Activated naive CD4-positive, alpha-beta T cell treated with anti-CD3 and anti-CD28 coated beads, Interleukin-2, amount 50 U/mL, for 16 hours (primary cell): Measurements from ENCODE around the gene PLEKHG2.

ENCODE experiments used
- DNase-seq: peaks from one replicate; pipeline ENCODE4 v3.0.0-alpha.2; 2020

The PLEKHG2 gene

DNA sequence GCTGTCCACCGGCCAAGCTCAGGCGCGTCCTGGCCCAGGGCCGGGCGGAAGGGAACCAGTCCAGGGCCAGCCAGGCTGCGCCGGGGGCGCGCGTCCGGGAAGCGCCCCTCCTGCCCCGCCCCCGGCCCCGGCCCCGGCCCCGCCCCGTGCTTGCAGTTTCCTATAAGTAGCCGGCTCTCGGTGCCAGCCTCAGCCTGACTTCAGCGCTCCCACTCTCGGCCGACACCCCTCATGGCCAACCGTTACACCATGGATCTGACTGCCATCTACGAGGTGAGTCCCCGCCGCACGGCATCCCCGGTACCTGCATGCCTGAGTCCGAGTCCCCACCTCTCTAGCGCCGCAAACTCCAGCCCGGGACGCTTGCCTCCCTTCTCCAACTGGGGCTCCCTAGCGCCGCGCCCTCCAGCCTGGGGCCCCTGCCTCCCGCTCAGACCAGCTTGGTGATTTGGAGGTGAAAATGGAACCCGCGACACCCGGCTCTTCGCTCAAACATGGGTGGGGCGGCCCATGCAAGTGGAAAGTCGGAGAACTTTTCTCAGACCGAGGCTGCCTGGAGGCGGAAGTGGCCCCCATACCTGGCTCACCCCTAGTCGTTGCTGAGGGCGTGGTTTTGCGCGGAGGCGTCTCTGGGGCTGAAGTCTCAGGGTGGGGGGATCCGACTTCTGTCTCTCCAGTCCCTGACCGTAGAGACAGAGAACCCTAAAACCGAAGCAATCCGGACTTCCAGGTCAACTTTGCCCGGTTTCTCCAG is 5.6 kb upstream of the PLEKHG2 start, which contains the start of gene ZFP36:
ZFP36 (plus strand) TSS at position 192 of the 754 bp plus-strand sequence; CDS start at position 250, 58 bp downstream.
- DNase-seq: peak; percentile 80

DNA sequence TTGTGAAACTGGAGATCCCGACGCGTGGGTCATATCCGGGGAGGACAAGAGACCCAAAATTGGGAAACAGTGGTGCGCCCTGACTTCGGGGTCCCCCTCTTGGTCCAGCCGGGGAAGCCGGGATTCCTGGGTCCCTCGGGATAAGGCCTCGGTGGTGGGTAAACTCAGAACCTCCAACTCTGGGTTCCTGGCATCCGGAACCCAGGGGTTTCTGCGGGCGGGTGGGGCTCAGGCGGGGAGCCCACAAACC is 5.1 kb upstream of the PLEKHG2 start:
- no peak for DNase-seq

DNA sequence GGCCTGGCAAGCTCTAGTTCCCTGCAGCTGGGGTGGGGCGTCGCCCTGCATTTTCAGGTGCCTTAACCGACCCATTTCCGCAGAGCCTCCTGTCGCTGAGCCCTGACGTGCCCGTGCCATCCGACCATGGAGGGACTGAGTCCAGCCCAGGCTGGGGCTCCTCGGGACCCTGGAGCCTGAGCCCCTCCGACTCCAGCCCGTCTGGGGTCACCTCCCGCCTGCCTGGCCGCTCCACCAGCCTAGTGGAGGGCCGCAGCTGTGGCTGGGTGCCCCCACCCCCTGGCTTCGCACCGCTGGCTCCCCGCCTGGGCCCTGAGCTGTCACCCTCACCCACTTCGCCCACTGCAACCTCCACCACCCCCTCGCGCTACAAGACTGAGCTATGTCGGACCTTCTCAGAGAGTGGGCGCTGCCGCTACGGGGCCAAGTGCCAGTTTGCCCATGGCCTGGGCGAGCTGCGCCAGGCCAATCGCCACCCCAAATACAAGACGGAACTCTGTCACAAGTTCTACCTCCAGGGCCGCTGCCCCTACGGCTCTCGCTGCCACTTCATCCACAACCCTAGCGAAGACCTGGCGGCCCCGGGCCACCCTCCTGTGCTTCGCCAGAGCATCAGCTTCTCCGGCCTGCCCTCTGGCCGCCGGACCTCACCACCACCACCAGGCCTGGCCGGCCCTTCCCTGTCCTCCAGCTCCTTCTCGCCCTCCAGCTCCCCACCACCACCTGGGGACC is 4.6 kb upstream of the PLEKHG2 start:
- peak; percentile 60 for DNase-seq

DNA sequence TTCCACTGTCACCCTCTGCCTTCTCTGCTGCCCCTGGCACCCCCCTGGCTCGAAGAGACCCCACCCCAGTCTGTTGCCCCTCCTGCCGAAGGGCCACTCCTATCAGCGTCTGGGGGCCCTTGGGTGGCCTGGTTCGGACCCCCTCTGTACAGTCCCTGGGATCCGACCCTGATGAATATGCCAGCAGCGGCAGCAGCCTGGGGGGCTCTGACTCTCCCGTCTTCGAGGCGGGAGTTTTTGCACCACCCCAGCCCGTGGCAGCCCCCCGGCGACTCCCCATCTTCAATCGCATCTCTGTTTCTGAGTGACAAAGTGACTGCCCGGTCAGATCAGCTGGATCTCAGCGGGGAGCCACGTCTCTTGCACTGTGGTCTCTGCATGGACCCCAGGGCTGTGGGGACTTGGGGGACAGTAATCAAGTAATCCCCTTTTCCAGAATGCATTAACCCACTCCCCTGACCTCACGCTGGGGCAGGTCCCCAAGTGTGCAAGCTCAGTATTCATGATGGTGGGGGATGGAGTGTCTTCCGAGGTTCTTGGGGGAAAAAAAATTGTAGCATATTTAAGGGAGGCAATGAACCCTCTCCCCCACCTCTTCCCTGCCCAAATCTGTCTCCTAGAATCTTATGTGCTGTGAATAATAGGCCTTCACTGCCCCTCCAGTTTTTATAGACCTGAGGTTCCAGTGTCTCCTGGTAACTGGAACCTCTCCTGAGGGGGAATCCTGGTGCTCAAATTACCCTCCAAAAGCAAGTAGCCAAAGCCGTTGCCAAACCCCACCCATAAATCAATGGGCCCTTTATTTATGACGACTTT is 3.9 kb upstream of the PLEKHG2 start:
- no peak for DNase-seq

DNA sequence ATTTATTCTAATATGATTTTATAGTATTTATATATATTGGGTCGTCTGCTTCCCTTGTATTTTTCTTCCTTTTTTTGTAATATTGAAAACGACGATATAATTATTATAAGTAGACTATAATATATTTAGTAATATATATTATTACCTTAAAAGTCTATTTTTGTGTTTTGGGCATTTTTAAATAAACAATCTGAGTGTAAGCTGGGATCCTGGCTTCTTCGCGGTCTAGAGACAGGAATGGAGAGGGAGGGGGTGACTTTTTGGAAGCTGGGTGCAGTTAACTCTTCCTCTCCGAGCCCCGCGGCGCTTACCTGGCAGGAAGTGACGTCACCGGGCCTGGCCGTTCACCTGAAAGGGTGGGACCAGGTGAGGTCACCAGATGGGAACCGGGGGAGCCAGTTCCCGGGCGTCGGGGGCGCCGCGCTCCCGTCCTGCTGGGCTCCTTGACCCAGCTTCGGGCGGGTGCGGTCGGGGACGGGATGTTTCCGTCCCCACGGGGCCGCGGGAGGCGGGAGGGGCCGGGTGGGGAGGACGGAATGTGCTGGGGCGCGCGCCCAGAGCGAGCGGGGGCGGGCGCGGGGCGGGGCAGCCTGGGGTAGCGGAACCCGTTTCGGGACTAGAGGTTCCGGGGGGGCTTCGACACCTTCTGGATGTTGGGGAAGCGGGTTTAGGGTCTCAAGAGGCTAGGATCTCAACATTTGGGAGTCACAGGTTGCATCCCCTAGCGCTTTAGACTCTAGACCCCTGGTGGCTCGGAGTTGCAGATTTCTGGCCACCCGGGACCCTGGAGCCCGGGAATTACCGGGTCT is 3.1 kb upstream of the PLEKHG2 start:
- peak; percentile 76 for DNase-seq

DNA sequence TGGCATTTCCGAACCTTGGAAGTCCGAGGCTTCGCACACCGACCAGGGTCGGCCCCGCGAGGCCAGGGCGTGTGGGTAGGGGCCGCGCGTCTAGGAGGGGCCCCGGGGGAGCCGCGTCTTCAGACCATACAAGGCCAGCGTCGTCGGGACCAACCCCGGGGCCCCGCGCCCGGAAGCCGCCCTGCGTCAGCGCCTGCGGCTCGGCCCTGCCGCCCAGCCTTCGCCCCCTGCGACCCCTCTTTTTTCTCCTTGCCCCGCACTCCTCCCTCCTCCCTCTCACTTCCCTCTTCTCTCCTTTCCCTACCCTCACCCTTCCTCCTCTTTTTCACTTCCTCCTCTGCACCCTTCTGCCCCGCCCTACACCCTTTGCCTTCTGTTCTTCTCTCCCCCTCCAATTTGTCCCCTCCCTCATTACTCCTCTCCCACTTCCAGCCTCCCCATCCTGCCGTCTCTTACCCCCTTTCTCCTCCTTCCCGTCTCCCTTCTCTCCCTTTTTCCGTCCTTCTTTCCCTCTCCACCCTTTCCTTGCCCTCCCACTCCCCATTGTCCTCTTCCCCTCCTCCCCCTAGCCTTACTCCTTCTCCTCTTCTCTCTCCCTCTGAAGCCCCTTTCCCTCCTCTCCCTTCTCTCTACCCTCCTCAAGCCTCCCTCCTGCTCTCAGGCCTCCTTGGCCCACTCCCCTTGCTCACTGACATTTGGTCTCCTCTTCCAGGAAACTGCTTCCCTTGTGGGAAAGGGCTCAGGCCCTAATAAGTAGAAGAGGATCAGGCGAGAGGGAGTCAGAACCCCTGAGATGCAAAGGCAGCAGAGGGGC is 2.2 kb upstream of the PLEKHG2 start:
- peak; percentile 60 for DNase-seq

DNA sequence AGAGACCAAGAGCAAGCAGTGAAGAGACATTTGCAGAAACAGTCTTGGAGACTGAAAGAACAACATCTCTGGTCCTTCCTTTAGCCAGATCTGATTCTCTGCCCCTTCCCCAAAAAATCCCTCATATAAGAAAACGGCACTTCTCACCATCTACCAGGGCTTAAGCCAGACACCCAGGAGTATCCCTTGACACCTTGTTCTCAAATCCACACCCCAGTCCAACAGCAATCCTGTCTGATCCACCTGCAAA is 1.7 kb upstream of the PLEKHG2 start:
- DNase-seq: no peak

DNA sequence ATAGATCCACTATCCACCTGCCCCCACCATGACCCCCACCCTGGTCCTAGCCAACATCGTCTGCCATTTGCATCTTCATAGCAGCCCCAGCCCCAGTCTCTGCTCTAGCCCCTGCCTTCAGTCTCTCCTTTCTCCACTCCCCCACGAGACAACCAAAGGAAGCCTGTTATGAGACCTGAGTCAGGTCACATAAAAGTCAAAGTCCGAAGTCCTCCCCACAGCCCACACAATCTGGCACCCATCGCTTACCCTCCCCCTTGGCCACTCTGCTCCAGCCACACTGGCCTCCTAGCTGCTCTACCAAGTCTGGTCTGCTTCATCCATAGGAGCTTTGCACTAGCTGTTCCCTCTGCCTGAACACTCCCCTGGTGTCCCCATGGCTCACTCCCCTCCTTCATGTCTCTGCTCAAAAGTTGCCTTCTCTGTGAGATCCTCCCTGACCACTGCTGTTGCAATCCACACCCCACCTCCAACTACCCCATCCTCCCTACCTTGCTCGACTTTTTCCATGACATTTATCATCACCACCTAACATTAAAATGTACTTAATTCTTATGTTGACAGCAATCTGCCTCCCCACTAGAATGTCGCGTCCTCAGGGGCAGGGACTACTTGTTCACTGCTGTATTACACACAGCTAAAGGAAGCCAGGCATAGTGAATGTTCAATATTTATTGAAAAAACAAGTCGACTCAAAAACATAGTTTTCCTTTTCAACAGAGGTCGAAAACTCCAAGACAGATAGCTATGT is 1.2 kb upstream of the PLEKHG2 start:
- no peak for DNase-seq

DNA sequence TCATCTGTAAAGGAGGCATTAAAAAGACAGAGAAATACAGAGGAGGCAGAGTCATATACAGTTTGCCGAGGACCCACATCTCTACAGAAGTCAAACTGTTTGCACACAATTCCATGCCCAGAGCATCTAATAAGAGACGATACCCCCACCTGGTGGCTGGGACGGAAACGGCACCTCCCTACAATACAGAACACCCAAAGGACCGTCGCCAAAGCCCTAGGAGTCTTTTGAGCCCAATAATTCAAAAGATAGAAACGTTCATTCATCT is 703 bp upstream of the PLEKHG2 start:
- peak; percentile 91 for DNase-seq

DNA sequence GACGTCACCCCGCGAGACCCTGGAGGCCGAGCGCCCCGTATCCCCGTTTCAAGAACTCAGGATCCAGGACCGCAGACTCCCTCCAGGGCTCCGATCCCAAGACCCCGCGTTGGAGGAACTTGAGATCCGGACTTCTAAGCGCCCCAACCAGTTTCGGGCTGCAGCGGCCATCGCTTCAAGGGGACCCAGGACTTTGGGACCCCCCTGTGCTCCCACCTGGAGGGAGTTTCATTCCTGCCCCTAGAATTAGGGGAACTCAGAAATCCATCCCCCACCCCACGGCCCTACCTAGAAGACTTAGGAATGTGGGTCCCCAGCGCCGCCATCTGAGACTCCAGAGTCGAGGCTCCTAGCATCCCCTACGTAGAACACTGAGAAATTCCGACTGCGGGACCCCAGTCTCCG is 400 bp downstream of the PLEKHG2 start:
- no peak for DNase-seq

DNA sequence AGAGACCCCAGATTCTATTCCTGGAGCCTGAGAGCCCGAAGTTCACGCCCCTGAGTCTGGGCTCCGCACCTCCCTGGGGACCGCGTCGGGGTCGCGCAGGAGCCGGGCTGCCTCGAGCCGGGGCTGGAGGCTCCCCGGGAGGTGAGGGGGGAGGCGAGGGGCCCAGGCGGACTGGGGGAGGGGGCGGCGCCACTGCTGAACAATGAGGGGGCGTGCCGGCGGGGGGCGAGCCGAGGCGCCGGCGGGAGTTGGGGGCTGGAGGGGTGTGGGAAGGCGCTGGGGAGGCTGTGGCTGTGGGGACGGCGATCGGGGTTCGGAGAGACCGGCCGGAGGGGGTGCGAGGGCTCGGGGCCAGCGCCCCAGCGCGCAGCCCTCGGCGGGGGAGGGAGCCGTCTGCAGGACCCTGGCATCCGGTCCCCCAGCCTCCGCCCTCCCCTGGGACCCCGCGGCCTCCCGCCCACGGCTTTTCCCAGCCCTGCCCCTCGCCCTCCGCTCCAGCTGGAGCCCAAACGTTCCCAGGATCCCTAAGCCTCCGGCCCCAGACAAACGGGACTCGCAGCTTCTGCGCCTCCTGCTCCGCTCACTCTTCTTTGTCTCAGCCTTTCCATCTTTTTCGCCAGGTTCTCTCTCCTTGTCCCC is 922 bp downstream of the PLEKHG2 start:
- no peak for DNase-seq

DNA sequence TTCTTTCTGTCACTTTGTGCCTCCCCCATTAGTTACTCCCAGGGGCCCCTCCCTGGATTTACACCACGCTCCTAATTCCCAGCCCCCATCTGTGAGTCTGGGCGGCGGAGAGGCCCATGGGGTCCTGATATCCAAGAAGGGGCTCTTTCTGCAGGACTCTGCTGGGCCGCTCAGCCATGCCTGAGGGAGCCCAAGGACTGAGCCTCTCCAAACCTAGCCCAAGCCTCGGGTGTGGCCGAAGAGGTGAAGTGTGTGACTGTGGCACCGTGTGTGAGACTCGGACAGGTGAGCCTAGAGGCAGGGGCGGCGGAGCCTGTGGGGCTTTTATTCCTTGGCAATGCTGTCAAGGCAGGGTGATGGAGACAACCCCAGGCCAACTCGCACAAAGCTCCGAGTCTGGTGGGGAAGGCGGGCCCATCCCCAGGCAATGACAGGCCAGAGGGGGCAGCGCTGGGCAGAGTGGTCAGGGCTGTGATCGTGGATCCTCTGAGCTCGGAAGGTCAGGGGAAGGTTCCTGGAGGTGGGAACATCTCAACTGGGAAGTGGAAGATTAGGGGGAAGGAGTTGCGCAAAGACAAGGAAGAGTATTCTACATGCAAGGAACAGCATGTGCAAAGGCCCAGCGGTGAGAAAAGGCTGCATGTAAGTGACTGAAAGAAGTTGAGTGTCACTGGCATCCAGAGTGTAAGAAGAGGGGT is 1.6 kb downstream of the PLEKHG2 start:
- no peak for DNase-seq

DNA sequence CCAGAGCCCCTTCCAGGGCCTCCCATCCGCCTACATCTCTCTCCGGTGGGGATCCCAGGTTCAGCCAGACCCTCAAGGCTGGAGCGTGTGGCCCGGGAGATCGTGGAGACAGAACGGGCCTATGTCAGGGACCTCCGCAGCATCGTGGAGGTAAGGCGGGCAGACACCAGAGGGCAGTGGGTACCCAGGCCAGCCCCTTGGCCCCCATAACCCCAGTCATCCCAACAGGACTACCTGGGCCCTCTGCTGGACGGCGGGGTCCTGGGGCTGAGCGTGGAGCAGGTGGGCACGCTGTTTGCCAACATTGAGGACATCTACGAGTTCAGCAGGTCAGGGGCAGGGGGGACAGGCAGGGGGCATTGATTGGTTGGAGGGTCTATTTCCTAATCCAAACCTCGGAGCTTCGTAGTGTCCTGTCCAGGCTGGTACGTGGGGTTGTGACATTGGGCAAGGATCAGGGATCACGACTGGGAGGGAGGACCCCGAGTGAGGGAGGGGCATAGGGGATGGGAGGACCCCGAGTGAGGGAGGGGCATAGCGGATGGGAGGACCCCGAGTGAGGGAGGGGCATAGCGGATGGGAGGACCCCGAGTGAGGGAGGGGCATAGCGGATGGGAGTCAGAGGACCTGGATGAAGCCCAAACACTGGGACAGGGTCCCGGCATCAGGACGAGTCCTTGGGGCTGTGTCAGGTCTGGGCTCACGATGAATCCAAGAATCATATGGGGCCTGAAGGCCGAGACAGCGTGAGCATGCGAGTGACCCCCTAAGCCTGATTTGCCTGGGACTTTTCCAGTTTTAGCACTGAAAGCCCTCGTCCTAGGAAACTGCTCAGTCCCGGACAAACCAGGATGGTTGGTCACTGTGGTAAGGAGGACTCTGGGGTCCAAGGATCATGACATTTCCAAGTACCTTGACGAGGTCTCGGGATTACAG is 2.9 kb downstream of the PLEKHG2 start:
- DNase-seq: no peak

DNA sequence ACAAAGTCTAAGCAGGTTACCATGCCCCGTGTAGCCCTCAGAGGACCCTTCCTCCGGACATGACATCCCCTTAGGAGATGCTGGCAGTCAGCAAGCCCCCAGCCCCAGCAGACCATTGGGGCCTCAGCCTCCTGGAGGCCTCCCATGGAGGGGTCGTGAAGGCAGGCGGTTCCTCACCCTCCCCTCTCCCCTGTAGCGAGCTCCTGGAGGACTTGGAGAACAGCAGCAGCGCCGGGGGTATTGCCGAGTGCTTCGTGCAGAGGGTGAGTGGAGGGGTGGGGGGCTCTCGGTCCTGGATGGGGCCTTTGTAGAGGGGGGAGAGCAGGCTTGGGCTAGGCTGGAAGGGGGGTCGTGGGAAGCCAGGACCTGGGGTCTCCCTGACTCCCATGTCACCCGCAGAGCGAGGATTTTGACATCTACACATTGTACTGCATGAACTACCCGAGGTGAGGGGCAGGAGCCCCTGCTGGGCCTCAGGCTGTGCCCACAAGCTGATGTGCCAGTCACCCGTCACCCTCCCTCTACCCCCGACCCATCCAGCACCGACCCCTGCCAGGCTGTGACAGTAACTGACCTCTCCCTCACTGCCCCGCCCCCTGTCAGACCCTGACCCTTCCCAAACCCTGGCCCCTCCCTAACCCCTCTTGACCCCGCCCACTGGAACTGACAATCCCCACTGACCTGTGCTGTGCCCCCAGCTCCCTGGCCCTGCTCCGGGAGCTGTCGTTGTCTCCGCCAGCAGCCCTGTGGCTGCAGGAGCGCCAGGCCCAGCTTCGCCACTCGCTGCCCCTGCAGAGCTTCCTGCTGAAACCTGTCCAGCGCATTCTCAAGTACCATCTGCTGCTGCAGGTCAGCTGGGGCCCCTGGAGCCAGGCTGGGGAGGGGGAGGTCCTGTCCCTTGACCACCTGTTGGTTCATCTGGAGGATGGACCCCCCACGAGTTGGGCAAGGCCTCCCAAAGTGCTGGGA is 4.0 kb downstream of the PLEKHG2 start:
- DNase-seq: no peak

DNA sequence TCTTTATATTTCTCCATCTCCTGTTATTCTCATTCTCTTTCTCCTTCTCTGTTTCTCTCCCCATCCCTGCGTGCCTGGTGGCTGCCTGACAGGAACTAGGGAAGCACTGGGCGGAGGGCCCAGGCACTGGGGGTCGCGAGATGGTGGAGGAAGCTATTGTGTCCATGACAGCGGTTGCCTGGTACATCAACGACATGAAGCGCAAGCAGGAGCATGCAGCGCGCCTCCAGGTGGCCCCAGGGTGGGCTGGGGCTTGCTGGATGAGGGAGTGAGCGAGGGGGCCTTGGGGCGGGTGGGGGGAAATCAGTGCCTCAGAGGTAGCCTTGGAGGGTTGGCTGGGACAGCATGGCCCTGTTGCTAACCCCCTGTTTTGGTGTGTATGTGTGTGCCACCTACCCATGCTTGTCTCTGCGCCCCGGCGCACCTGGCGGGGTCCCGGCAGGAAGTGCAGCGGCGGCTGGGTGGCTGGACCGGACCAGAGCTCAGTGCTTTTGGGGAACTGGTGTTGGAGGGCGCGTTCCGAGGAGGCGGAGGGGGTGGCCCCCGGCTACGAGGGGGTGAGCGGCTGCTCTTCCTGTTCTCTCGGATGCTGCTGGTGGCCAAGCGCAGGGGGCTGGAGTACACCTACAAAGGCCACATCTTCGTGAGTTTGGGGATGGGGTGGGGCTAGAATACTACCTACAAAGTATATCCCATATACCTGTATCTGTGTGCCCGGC is 5.2 kb downstream of the PLEKHG2 start:
- no peak for DNase-seq

DNA sequence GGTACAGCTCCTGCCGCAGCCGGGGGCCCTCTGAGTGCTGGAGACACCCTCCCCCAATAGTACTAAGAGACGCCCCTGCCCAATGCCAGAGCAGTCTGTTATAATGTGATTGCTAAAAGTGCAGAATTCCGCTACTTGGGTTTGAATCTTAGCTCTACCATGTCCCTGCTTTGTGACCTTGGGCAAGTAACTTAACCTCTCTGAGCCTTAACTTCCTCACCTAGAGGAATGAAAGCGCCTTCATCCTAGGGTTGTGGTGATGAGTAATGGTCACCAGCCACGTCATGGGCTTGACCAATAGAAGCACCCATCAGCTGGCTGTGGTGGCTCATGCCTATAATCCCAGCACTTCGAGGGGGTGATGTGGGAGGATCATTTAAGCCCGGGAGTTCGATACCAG is 6.5 kb downstream of the PLEKHG2 start:
- DNase-seq: no peak

DNA sequence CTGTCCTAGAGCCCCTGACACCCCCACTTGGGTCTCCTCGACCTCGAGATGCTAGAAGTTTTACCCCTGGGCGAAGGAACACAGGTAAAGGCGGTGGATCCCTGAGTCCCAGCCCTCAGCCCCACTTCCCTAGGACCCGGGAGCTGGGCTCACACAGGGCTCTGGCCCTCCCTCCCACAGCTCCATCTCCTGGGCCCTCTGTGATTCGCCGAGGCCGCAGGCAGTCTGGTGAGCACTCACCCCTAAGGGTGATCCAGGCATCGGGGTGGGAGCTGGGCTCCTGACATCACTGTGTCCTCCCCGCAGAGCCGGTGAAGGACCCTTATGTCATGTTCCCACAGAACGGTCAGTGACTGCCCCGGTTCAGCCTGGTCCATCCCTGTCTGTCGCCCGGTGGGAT is 8.3 kb downstream of the PLEKHG2 start:
- DNase-seq: no peak

DNA sequence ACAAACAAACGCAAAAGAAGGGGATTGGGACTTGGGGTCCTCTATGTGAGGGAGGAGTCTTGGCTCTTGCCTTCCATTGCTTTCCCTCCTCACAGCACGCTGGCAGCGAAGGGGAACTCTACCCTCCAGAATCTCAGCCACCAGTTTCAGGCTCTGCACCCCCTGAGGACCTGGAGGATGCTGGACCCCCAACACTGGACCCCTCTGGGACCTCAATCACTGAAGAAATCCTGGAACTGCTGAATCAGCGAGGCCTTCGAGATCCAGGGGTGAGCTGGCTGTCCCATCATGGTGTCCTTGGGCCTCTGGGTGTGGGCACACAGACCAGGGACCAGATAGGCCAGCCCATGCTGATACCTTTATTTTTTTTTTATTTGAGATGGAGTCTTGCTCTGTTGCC is 9.6 kb downstream of the PLEKHG2 start:
- no peak for DNase-seq
